ENCODE data around the gene GAPDH.

GAPDH gene

GRCh38 chr12:6539314-6539682 lies 5.0 kb downstream of the GAPDH start:
- no peak for DNase-seq
- in situ Hi-C loops (cut with HindIII; ENCODE audit: low pct_ligation_motif_present, low pct_unique_long_range_greater_than_20kb, low sequenced_read_pairs), result no loop called here

GRCh38 chr12:6539707-6540134 lies 5.4 kb downstream of the GAPDH start:
- in situ Hi-C loops (cut with HindIII; ENCODE audit: low pct_ligation_motif_present, low pct_unique_long_range_greater_than_20kb, low sequenced_read_pairs), result no loop called here
- no peak for DNase-seq

- DNase-seq, result peak; percentile 97
- in situ Hi-C loops (cut with HindIII; ENCODE audit: low pct_ligation_motif_present, low pct_unique_long_range_greater_than_20kb, low sequenced_read_pairs), result no loop called here
These were observed 6.0 kb downstream of the GAPDH start for GRCh38 chr12:6540181-6540877.

- in situ Hi-C loops (cut with HindIII; ENCODE audit: low pct_ligation_motif_present, low pct_unique_long_range_greater_than_20kb, low sequenced_read_pairs), result no loop called here
- DNase-seq, result no peak
These were observed 7.3 kb downstream of the GAPDH start for GRCh38 chr12:6541371-6542165.

- in situ Hi-C loops (cut with HindIII; ENCODE audit: low pct_ligation_motif_present, low pct_unique_long_range_greater_than_20kb, low sequenced_read_pairs), result no loop called here
- no peak for DNase-seq
These were observed 8.1 kb downstream of the GAPDH start for GRCh38 chr12:6542209-6543009.

GRCh38 chr12:6546016-6546415 lies 11.7 kb downstream of the GAPDH start:
- DNase-seq, result no peak
- in situ Hi-C loops (cut with HindIII; ENCODE audit: low pct_ligation_motif_present, low pct_unique_long_range_greater_than_20kb, low sequenced_read_pairs), result no loop called here

GRCh38 chr12:6547566-6547965 lies 13.2 kb downstream of the GAPDH start:
- in situ Hi-C loops (cut with HindIII; ENCODE audit: low pct_ligation_motif_present, low pct_unique_long_range_greater_than_20kb, low sequenced_read_pairs), result no loop called here
- DNase-seq, result no peak

- peak; percentile 85 for DNase-seq
- in situ Hi-C loops (cut with HindIII; ENCODE audit: low pct_ligation_motif_present, low pct_unique_long_range_greater_than_20kb, low sequenced_read_pairs), result no loop called here
These were observed 13.7 kb downstream of the GAPDH start for GRCh38 chr12:6547987-6548386.

GRCh38 chr12:6548556-6548955 lies 14.2 kb downstream of the GAPDH start:
- in situ Hi-C loops (cut with HindIII; ENCODE audit: low pct_ligation_motif_present, low pct_unique_long_range_greater_than_20kb, low sequenced_read_pairs), result no loop called here
- no peak for DNase-seq

- in situ Hi-C loops (cut with HindIII; ENCODE audit: low pct_ligation_motif_present, low pct_unique_long_range_greater_than_20kb, low sequenced_read_pairs), result no loop called here
- DNase-seq, result peak; percentile 33
These were observed 14.8 kb downstream of the GAPDH start for GRCh38 chr12:6548966-6549683.

GRCh38 chr12:6549684-6550151 lies 15.4 kb downstream of the GAPDH start:
- in situ Hi-C loops (cut with HindIII; ENCODE audit: low pct_ligation_motif_present, low pct_unique_long_range_greater_than_20kb, low sequenced_read_pairs), result no loop called here
- DNase-seq, result no peak

GRCh38 chr12:6550294-6551062 lies 16.2 kb downstream of the GAPDH start:
- in situ Hi-C loops (cut with HindIII; ENCODE audit: low pct_ligation_motif_present, low pct_unique_long_range_greater_than_20kb, low sequenced_read_pairs), result no loop called here
- DNase-seq, result no peak

- no peak for DNase-seq
- in situ Hi-C loops (cut with HindIII; ENCODE audit: low pct_ligation_motif_present, low pct_unique_long_range_greater_than_20kb, low sequenced_read_pairs), result no loop called here
These were observed 16.7 kb downstream of the GAPDH start for GRCh38 chr12:6551063-6551461.

GRCh38 chr12:6551496-6552139 lies 17.3 kb downstream of the GAPDH start:
- in situ Hi-C loops (cut with HindIII; ENCODE audit: low pct_ligation_motif_present, low pct_unique_long_range_greater_than_20kb, low sequenced_read_pairs), result no loop called here
- DNase-seq, result no peak

GRCh38 chr12:6552140-6552551 lies 17.8 kb downstream of the GAPDH start:
- no peak for DNase-seq
- in situ Hi-C loops (cut with HindIII; ENCODE audit: low pct_ligation_motif_present, low pct_unique_long_range_greater_than_20kb, low sequenced_read_pairs), result no loop called here

GRCh38 chr12:6553051-6553868 lies 18.9 kb downstream of the GAPDH start:
- DNase-seq, result peak; percentile 35
- in situ Hi-C loops (cut with HindIII; ENCODE audit: low pct_ligation_motif_present, low pct_unique_long_range_greater_than_20kb, low sequenced_read_pairs), result no loop called here

Measured in ACHN (cell line).